Fibroblast of pulmonary artery (primary cell): ENCODE measurements around the gene TBCD.

ENCODE experiments used
- DNase-seq: peaks from one replicate; pipeline ENCODE4 v3.0.0-alpha.2; 2010; ENCODE audit warnings: low read depth
- H3K4me3 ChIP-seq: replicated peaks from 2 replicates; pipeline ENCODE4 v1.5.1; 2011; ENCODE audit warnings: low read depth, mild to moderate bottlenecking, control low read depth, low read length, moderate library complexity
- CTCF ChIP-seq: IDR thresholded peaks from 2 replicates; pipeline ENCODE4 v1.5.1; 2011; ENCODE audit warnings: mild to moderate bottlenecking, control low read depth, low read length, inconsistent platforms; ENCODE audit errors: missing control alignments

Gene TBCD

GRCh38 chr17:82908543-82909160 lies 156.8 kb downstream of the TBCD start:
- H3K4me3 ChIP-seq, result no peak overlapping the region
- DNase-seq, result no peak
- no peak for TF ChIP-seq CTCF

- no peak for DNase-seq
- no peak for TF ChIP-seq CTCF
- H3K4me3 ChIP-seq, result no peak overlapping the region
Observed at GRCh38 chr17:82909322-82909904, 157.5 kb downstream of the TBCD start.

GRCh38 chr17:82910041-82910481 lies 158.2 kb downstream of the TBCD start:
- no peak for DNase-seq
- TF ChIP-seq CTCF, result no peak
- H3K4me3 ChIP-seq, result no peak overlapping the region

GRCh38 chr17:82910770-82911169 lies 158.9 kb downstream of the TBCD start:
- no peak overlapping the region for H3K4me3 ChIP-seq
- DNase-seq, result no peak
- no peak for TF ChIP-seq CTCF

- no peak overlapping the region for H3K4me3 ChIP-seq
- DNase-seq, result no peak
- TF ChIP-seq CTCF, result no peak
Observed at GRCh38 chr17:82911822-82912221, 160.0 kb downstream of the TBCD start.

DNA sequence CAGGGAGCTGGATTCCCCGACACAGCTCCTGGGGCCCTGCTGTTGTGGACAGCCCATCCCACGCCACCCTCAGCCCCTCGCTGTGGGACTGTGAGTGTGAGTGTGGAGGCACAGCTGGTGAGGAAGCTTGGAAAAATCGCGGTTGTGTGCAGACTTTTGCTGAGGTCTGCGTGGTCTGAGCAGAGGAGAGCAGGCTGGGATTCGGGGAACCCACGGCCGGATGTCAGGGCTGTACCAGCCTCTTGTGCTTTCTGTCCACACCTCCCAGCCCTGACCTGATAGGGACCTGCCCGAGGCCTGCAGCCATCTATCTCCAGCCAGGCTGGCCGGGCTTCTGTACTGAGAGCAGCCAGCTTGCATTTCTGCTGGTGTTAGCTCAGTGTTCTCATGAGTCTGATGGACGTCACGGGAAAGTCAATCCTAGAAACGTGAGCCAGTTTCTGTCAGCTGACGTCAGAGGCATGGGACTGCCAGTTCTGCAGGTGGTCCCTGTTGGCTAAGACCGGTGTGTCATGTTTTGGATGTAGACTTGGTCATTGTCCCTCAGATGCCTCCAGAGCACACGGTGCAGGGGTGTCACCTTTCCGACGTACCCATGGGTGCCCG lies 160.7 kb downstream of the TBCD start:
- no peak for TF ChIP-seq CTCF

More for the DNA sequence above, 160.7 kb downstream of the TBCD start:
- H3K4me3 ChIP-seq, result no peak overlapping the region
- no peak for DNase-seq
